HUDEP-2 (cell line): ENCODE results near the gene MBNL1.
"Not testable (repeated sequence)": the region's sequence is repeated elsewhere in the genome, so short reads cannot be mapped to it uniquely, and the experiment has no call there.

Experiments used
- DNase-seq, 76 experiments: peaks; one replicate each; lab custom pipeline; 2025; ENCODE audit not compliant: unreplicated experiment in 76 of 76; lab: John Stamatoyannopoulos, UW

The MBNL1 gene

DNA sequence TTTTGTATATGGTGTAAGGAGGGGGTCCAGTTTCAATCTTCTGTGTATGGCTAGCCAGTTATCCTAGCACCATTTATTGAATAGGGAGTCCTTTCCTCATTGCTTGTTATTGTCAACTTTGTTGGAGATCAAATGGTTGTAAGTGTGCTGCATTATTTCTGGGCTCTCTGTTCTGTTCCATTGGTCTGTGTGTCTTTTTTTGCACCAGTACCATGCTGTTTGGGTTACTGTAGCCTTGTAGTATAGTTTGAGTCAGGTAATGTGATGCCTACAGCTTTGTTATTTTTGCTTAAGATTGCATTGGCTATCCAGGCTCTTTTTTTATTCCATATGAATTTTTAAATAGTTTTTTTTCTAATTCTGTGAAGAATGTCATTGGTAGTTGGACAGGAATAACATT lies 166.5 kb downstream of the MBNL1 start:
- not testable (repeated sequence) for DNase-seq

DNA sequence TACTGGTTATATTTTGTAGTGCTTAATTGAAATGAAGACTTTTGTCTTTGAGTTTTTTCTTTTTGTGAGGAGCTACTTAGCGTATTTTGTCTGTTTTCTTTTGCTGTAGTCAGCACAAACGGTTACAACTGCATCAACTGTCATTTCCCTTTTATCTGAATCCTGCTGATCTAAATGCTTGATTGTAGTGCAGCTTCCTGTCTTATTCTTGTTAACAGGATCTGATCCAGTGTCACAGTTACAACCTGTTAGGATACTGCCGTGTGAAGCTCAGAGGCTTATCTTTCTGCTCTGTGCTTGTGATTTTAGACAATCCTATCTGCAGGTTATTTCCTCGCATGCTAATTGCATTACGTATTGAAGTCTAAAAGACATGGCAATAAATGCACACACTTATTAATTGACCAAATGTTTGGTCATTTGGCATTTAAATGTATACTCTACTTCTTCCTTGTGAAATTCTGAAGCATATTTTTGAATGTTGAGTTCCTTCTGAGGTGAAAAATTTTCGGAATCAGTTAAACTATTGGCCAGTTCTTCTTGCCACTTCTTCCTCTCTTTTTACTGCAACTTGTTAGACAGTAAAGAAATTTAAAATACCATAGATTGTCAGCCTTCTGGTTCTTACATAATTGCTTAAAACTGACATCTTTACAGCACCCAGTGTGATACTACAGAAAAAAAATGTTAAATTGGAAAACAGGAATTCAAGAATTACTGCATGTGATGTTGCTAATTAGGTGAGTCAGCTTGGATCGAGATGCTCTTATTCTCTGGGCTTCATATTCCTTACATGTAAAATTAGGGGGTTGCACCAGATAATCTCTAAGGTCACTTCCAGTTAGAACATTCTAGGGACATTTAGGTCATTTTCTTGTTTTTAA lies 168.2 kb downstream of the MBNL1 start:
- DNase-seq = peak in 4 of 76 experiments; percentile 9 to 26 (median 20)

DNA sequence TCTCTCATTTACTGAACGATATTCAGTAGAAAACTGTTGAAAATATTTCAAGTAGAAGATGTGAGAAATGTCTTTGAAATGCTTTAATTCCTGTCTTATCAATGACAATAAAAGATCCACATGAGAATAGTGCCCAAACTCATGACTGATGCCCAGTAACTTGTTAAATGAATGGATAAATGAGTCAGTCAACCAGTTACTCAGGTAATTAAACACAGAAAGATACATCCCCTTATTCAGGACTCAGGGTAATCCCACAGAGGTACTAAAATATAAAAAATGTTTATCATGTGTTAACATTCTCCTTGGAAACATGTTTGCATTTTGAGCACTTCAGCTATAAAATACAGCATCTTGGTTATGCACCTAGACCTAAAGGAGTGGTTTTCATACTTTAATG lies 169.5 kb downstream of the MBNL1 start:
- no peak for DNase-seq

DNA sequence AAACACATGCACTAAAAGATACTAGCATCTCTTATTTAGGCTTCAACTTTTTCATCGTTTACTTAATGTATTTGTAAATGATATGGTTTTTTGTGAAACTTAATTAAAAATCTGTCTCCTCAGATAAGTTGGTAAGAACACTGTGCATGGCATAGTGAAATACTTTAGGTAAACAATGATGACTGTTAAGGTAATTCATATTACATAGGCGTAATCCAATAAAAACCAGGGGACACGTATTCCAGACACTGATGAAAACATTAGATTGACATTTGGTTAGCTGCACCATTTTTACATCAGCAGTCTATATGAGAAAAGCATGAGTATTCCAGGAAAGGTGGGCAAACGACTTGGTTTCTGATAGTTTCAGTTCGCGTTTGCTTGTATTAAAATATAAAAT lies 170.0 kb downstream of the MBNL1 start:
- DNase-seq = no peak

DNA sequence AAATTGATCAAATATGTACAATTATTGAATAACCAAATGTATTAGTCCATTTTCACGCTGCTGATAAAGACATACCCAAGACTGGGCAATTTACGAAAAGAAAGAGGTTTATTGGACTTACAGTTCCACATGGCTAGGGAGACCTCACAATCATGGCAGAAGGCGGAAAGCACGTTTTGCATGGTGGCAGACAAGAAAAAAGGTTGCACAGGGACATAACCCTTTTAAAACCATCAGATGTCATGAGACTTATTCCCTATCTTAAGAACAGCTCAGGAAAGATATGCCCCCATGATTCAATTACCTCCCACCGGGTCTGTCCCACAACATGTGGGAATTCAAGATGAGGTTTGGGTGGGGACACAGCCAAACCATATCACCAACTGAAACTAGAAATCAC lies 171.5 kb downstream of the MBNL1 start:
- peak in 1 of 76 experiments; percentile 4 for DNase-seq

DNA sequence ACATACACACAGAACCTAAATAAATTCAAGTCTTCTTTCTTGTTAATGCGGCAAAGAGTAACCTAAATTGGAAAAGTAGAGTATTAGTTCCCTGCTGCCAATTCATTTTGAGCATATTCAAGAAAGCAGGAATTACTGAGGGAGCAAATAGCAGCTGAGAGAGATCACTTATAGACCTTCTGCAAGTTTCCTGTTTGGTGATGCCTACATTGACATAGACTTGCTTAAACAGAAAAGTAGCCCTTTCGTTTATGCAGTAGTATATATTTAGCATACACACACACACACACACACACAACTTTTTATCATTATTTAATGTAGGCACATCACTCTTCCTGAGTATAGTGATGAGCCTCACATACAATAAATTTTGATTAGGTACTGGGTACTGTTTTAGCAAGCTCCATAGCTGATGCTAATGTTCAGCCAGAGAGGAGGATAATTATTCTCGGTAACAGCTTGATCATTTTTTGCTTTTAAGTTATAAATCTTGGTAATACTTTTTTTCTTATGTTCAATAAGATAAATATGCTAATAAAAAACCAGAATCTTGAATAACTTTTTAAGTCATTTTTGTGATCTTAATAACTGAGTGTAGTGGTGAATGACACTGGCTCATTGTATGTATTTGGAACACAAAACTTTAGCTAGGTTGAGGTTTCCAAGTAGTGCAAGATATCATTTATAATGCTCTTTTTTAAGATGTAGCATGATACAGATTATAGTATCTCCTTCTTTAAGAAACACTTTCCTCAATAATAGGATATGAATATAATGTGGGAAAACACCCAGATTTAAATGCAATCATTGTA lies 174.7 kb downstream of the MBNL1 start:
- no peak for DNase-seq

DNA sequence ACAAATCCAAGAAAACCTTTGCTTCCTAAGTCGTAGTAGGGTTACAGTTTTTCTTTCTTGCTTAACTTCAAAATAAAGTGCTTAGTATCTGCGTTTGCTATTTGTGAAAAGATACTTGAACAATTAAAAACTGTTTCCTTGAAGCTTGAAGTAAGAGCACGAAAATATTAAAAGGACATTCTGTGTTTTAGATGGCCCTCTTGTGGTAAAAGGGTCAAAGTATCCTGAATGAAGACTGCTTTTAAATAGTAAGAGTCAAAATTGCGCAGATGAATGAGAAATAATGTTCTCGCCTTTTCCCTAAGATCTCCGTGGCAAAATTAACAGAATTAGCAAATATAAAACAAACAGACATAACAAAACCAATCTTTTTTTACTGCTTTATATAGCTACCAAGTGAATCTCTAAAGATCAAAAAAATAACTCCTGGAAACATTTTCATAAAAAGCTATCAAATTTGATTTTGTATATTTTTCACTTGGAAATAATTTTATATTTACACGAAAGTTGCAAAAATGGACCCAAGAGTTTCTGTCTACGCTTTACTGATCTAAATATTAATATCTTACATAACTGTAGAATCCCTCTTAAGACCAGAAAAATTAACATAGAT lies 175.4 kb downstream of the MBNL1 start:
- peak in 10 of 76 experiments; percentile 3 to 34 (median 17) for DNase-seq

DNA sequence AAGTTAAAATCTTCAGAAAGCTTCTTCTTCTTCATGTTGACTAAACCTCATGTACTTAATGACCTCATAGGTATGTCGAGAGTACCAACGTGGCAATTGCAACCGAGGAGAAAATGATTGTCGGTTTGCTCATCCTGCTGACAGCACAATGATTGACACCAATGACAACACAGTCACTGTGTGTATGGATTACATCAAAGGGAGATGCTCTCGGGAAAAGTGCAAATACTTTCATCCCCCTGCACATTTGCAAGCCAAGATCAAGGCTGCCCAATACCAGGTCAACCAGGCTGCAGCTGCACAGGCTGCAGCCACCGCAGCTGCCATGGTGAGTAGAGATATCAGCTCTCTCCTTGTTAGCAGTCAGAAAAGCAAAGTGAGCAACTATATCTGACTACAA lies 176.5 kb downstream of the MBNL1 start:
- no peak for DNase-seq

DNA sequence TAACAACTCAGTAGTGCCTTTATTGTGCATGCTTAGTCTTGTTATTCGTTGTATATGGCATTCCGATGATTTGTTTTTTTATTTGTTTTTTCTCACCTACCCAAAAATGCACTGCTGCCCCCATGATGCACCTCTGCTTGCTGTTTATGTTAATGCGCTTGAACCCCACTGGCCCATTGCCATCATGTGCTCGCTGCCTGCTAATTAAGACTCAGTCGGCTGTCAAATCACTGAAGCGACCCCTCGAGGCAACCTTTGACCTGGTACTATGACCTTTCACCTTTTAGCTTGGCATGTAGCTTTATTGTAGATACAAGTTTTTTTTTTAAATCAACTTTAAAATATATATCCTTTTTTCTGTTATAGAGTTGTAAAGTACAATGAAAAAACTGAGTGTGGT lies 177.8 kb downstream of the MBNL1 start:
- no peak for DNase-seq

DNA sequence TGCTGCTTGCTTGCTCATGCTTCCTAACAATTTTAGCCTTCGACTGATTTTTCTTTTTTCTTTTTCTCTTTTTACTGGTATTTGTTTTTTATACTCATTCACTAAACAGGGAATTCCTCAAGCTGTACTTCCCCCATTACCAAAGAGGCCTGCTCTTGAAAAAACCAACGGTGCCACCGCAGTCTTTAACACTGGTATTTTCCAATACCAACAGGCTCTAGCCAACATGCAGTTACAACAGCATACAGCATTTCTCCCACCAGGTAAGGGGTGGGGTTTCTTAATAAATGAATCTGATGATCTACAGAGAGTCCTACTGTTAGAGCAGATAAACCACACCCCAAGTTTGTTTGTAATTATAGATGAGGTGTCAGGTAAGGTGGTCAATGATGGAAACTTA lies 178.8 kb downstream of the MBNL1 start:
- no peak for DNase-seq

DNA sequence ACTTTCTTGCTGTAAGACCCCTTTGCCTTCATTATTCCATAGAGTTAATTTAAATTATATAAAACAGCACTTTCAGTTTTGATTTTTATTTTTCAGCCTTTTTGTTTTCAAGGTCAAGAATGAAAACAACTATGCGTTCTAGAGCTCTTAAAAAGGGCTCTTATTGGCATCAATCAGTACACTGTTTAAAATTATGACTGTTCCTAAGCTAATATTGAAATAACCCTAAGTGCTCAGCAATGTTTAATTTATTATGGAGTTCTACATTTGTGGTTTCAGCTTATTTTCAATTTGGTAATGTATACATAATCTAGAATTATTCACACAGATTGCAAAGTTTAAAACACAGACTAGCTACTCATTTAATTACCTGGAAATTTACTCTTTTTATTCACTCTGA lies 179.4 kb downstream of the MBNL1 start:
- DNase-seq = no peak

DNA sequence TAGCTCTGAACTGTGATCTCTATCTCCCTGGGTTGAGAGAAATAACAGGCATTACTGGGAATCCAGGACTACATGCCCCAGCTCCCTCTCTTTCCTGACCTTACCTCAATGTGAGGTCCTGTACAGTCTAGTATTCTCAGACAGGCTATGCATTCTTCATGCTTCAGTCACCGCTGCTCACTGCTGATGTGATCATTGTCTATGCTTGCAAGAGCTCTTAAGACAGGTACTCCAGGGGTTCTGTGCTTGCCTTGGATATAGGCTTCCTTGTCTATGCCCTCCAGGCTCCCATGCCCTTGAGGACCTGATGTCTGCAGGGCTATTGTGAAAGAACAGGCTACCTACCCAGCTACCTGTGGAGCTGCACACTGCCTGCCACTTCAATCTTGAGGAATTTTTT lies 183.6 kb downstream of the MBNL1 start:
- no peak for DNase-seq

DNA sequence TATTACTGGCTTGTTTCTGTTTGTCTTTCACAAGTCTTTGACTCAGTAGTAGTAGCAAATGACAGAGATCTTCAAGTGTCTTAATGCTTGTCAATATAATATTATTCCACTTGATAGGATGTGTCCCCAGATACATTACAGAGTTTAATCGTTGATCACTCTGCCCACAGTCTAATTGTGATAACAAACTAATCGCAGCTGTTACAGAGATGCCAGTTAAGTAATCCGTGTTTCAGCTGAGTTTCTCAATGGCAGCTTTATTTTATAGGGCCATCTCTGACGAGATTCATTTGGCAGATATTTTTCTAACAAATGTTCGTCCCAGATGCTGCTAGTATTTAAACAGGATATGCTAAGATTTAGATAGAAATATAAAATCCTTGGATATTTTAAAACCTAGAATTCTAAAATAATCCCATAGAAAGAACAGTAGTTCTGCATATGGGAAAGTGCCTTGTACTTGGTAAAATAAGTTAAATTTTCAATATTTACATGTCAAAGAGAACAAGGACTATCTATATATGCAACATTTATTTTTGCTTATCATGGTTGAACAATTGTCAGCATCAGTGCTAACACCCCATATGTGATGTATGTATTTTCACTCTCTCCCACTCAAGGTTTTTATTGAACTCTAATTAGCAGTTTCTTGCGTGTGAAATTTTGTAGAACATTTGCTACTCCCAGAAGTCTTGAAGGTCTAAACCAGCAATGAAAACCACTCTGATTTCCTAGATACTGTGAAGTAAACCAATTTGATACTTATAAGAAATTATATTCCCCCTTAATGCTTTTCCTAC lies 185.5 kb downstream of the MBNL1 start:
- no peak for DNase-seq

DNA sequence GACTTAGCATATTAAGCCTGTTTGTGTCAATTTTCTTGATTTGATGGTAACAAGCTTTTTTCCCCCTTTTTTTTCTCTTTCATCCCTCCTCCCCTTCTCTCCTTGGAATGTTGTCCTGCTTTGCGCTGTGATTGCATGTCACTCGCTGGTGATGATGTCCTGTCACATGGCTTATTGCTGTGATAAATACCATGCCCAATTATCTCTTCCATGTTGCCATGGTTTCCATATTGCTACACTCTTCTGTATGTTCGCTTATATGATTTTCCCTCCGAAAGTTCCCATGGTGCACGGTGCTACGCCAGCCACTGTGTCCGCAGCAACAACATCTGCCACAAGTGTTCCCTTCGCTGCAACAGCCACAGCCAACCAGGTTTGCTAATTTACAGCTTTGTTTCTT lies 187.3 kb downstream of the MBNL1 start:
- no peak for DNase-seq

DNA sequence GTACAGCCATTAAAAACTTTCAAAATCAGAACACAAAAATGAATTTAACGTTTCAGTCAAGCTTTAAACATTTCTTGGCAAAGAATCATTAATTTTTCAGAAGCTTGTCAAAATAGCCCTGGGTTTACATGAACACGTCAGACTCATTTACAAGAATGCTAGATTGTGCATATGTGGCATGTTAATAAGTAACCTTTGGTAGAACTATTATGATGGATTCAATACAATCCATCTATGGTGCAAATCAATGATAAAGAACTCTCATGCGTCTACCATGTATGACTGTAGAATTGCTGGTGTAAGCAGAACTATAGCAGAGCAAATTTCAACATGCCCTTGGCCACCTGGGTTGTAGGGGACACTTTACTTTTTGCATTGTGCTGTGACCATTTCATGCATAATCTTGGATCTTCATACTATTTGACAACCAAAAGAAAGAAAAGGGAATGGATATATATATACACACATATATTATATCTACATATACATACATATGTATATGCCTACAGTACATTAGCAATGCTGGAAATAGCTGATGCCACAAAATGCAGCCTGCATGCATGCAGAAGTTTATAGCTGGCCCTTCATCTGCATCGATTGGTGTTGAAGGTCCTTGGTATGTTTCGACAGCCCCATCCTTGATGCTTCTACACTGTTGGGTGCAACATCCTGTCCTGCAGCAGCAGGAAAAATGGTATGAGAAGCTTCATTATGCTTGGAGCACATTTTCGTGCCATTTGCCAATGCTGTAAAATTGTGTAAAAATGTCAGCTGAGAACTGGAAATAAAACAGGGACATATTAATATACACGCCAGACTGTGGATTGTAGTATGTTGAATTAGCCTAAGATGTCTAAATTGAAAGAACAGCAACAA lies 189.0 kb downstream of the MBNL1 start:
- DNase-seq = no peak

DNA sequence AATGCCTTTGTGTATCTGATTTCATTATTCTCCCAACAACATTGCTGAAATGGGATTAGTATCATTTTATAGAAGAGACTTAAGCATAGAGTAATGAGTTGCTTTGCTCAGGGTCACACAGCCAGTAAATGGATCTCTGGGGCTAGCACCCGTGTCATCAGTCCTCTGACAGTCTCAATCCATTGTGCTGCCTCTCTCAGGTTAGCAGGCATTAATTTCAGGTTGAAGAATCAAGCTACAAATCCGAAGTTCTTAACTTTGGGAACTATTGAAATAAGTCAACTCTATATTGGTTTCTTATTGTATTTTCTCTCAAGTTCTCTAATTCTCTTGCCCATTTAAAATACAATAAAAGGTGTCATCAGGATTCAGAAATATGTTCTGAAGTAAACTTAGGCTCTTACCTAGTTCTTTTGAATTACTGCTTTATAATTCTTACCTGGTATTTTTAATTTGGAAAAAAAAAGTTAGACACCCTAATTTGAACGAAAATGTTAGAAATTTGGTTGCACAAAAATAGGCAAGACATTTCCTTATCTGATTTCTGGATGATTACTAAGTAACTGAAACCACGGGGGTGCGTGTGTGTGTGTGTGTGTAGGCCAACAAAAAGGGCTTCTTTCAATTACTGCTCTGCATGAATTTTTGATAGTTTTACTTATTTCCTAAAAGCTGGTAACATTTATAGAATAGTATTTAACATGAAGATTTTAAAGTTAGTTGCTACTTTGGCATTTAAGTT lies 189.8 kb downstream of the MBNL1 start:
- DNase-seq = peak in 1 of 76 experiments; percentile 10

DNA sequence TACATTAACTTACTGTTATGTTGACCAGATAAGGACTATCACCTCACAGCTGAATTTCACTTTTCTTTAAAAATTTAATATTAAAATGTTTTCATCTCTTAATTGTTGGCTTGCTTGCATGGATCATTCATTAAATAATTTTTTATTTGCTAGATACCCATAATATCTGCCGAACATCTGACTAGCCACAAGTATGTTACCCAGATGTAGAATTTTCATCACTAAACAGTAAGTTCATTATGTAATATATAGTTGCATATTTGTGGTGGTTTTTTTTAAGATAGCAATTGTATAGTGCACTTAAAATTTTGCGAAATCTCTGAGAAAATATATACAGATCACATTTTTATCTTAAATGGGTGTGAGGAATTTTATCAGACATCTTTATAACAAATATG lies 190.4 kb downstream of the MBNL1 start:
- DNase-seq = no peak

DNA sequence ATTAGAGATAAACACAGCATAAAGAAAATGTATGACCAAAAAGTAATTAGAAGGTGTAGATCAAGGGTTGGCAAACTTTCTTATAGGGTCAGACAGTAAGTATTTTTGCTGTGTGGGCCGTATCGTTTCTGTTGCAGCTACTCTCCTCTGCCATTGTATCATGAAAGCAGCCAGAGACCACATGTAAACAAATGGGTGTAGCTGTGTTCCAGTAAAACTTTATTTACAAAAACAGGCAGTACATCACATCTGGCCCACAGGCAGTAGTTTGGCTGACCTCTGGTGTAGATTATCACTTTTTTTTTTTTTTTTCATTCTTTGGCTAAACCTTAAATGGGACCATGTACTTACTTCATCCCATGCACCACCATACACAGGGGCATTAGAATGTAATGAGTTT lies 190.8 kb downstream of the MBNL1 start:
- no peak for DNase-seq

DNA sequence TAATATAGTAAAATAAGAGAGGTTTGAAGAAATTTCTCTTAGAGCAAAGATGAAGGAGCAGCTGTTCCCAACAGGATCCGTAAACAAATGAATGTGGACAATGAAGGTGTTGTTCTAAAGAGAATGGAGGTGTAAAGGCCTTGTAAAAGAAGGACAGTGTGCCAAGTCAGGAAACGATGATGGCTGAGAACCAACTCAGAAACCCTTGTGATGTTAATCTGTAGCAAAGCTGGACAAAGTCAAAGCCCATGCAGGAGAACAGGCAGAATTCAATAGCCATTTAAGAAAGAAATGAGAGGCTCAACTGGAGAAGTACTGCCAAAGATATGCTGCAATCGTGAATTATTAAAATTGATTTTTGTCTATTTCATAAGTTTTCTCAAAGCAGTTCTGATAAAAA lies 192.2 kb downstream of the MBNL1 start:
- DNase-seq = no peak
